Measurements from ENCODE around the gene MC1R.
"Not testable (repeated sequence)": the region's sequence is repeated elsewhere in the genome, so short reads cannot be mapped to it uniquely, and the experiment has no call there.

- not testable (repeated sequence) for TF ChIP-seq CTCF (IDR thresholded peaks at IDR 0.05); POLR2A (IDR thresholded peaks at IDR 0.05; ENCODE audit: low read depth); POLR2AphosphoS5 (IDR thresholded peaks at IDR 0.05); EP300 (IDR thresholded peaks at IDR 0.05)
Observed at GRCh38 chr16:89879123-89879522, 39.5 kb upstream of the MC1R start.
